ENCODE measurements around the gene ZNF80.

The ZNF80 gene

DNA sequence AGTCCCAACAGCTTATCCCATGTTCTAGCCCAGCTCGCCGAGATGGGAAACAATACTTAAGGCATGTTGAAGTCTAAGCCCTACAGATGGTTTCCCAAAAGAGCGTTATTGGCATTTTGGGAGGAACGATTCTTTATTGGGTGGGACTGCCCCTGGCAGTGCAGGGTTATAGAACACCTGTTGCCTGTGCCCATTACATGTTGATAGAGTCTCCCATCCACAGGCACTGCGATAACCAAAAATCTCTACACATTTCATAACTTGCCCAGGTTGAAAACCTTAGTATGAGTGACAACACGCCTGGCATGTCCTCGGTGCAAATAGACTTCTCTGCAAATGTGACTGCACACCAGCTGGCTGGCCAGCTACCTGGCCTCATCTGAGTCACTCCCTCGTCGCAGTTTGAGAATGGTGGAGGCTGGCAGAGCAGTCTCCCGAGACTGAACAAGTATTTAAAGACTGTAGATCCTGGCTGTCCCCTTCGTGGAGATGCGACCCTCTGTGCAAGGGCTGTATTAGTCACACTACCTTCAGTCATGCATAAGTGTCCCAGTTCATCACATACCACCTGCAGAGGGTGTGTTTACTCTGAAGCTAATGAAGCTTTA is 18.7 kb downstream of the ZNF80 start:
- DNase-seq = peak; percentile 69

DNA sequence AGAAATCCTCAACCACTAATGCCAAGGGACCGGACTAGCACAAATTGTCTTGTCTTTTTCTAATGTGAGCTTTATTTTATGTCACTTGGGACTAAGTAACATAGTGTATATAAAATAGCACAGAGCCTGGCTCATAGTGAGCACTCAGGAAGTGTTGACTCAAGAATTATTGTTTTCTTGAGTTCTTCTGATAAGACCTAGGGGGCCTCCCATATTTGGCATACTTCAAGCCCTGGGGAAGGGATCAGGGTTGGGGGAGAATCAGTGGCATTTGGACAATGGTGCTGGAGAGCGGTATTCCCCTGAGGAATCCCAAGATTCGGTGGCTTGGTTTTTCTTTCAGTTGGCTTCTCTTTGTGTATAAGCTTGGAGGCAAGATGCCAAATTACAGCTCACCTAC is 19.4 kb downstream of the ZNF80 start:
- DNase-seq = peak; percentile 18

DNA sequence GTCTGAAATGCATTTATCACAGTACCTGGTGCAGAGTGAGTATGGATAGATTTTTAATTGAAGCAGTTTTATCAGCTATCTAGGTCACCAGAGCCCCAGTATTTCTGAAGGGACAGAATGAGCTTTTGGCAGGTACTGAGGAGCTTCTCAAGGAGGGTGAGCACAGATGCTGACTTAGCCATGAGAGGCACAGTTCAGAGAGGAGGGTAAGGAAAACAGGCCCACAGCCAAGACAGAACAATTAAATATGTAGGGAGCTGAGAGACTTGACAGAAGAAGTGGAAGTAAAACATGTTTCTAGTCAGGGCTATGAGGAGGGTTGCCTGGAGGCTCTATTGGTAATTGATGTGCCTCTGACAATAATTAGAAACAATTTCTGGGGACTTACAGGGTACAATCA is 20.1 kb downstream of the ZNF80 start:
- peak; percentile 49 for DNase-seq

DNA sequence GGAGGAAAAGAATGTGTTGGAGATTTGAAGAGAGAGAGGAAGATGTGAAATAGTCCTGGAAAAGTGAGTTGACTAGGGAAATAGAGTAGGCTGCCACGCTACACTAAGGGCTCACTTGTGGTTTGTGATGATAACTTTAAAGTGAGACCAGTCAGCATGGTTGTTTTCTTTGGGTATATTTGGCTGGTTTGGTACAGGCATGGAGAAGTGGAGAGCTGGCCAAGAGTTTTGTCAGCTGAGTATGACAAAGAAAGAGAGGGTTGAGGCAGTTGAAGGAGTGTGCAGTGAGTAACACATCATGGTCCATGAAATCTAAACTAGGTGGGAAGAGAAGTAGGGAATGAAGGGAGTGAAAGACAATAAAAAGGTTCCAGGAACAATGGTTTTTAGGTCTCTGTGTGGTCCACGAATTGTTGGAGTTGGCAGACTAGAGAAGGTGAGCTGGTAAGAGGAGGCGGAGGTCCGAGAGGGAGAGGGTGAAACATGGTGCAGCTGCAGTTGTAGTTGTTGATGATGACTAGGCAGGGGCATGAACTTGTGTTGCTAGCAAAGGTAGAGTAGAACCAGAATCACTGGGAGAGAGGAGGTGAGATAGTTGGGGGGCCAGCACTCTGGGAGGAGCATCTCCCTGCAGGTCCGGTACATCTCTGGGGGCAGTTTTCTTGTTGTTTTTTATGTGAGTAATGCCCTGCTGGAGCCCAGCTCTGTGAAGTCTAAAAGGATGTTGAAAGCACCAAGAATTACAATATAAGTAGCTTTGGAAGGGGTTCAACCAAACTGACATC is 21.0 kb downstream of the ZNF80 start:
- no peak for DNase-seq

DNA sequence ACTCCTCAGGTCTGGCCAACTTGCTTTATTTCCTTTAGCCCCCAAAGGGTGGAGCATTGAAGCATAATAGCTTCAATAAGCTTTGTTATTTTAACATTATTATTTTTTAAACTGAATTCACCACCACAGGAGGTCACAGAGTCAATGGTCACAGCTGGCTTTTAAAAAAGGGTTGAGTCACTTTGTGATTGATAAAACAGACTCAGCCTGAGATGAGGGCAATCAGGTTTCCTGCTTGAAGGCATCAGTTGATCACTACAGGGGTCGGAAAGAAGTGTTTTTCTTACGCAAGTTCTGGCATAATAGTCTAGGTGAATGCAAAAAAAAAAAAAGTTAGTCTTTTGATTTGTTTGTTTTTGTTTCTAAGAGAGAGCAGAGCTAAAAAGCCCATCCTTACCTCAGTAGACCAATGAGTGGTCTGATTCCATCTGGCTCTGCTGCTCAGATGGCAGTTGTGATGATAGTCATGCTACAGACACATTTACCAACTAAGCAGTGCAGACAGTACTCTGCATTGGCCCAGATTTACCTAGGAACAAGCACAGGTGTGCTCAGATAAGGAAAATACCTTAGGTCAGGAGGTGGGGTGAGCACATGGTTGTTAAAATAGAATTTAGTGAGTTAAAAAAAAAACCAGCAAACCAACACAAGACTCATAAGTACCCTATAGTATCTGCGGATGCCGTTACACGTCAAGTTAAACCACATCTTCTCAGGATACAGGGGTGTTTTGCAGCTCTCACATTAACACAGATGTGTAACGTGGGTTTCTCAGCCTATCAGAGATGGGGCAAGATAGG is 22.6 kb downstream of the ZNF80 start:
- peak; percentile 28 for DNase-seq

DNA sequence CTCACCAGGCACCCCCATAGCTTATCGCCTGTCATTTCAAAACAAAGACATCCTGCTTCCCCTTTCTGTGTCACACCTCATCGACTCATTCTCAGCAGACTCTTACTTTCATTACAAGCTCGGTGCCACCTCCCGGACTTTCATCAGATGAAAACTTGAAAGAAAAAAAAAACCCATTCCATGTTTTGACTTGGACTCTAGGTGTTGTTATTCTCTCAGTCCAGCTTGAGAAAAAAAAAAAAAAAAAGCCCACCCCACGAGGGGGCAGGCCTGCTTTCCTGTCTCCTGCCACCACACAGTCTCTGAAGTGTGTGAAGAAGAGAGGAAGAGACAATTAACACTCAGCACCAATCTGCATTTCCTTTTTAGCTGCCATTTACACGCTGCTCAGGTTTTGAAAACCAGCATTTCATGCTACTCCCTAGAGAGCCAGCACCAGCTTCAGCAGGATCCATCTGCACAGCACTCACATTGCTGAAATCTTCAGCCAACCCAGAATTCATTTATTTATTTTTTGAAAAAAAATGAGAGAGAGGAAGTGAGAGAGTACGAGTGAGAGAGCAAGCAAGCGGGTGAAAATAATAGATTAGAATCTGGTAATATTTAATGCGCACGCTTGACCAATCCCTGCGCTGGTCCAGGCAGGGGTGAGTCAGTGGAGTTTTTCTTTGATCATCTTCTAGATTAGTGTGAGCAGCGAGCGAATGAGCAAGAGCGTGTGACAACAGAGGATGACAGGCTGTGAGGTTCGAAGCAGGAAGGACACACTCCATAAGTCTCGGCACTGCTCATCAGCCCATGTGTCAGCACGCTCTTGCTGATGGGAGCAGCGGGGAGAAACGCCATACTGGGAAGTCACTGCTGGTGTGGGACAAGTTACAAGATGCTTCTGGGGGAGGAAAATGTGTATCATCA is 23.5 kb downstream of the ZNF80 start:
- DNase-seq = peak; percentile 84

DNA sequence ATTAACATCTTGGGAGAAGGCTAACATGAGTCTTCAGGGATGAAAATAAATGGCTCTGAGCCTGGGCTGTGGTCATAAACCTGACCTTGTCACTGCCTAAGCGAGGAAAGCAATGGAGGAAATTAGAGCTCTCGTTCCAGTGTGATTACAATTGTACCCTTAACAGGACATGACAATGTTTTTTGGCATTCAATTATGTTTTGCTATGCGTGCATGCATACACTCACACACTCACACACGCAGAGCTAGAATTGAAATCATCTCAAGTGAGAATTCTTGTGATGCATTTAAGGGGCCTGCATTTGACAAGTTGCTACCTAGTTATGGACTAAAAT is 24.1 kb downstream of the ZNF80 start:
- DNase-seq = no peak

DNA sequence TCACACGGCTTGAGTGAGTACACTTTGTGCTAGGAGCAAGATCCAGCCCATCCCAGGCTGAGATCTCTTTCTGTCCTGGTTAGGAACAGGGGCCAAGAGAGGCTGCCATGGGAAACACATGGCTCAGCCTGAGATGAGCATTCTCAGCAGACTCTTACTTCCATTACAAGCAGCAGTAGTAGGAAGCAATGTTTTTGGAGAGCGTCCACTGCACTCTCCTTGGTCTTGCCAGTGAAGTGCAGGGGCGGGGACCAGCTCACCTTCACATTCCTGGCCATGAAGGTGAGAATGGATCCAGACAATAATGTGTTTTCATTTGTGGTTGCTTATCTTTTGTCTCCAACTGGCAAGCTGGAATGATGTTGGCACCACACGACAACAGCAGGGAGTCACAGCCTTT is 24.7 kb downstream of the ZNF80 start:
- no peak for DNase-seq

DNA sequence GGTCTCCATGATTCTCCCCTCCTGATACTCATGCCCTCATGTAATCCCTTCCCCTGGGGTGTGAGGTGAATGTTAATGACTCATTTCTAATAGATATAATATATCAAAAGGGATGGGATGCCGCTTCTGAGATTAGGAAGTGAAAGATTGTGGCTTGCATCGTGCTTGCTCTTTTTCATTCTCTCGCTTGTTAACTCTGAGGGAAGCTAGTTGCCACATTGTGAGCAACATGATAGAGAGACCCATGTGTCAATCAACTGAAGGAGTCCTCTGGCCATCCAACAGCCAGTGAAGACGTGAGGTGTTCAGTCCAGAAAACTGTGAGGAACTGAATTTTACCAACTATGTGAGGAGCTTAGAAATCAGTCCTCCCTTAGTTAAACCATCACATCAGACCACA is 29.6 kb downstream of the ZNF80 start:
- DNase-seq = no peak

DNA sequence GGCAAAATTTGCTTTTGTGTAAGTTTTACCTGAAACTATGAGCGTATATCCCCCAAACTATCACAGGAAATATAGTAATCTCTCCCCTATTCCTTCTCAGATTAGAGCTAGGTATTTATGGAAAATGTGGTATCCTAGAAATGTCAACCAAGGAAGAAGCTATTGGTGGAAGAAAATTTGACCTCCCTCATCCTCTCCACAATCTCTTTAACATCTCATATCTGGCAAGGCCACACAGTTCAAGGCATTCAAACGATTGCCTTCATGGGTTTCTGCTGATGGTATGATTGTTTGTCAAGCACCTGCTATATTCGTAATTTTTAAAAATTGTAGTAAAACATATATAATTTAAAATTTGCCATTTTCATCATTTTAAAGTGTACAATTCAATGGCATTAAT is 31.0 kb downstream of the ZNF80 start:
- no peak for DNase-seq

DNA sequence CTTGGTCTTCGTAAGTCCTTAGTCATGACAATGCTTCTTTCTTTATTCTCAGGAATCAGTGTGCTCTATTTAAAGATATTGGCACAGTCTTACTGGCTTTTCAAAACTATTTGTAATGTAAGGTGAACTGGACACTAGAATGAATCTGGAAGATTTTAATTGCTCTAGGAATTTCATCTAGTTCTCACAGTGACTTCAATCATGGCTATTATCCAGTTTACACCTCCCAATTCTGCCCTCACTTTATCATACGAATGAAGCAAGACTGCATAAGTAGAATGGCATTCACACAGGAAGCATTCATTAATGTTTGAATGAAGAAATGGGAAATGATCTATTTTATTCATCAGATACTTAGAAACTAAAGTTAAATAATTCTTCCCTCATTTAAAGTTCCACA is 31.8 kb downstream of the ZNF80 start:
- DNase-seq = no peak

DNA sequence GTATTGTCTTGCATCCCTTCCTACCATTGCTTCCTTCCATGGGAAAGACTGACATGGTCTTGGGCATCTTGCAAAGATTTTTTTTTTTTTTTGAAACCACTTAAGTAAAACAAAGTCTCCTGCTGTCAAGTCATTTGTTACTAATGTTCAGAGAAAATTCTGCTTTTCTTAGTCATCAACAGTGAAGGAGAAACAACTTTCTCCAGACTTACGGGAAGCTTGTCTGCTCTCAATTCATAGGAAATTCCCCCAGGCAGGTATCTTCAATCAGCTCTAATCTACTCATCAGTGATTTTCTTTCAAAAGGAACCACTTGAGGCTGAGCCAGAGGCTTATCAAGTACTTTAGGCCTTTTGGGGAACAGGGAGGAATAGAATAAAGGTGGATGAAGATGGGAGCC is 42.6 kb downstream of the ZNF80 start:
- DNase-seq = no peak

DNA sequence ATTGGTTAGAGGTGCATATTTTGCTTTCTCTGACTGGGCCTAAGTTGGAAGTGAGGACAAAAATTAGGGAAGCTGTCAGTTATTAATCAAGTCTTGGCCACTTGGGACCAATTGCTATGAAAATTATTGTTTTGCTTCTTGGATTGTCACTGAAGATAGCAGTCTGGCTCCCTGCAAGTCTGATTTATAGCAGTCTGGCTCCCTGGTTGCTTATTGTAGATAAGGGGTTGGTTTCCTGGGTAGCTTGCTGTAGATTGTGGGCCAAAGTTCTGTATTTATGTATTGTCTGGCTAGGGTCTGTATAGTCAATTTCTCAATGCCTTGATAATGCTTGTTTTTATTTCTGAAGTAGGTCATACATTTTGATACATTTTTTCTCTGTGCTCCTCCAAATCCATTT is 45.2 kb downstream of the ZNF80 start:
- no peak for DNase-seq

DNA sequence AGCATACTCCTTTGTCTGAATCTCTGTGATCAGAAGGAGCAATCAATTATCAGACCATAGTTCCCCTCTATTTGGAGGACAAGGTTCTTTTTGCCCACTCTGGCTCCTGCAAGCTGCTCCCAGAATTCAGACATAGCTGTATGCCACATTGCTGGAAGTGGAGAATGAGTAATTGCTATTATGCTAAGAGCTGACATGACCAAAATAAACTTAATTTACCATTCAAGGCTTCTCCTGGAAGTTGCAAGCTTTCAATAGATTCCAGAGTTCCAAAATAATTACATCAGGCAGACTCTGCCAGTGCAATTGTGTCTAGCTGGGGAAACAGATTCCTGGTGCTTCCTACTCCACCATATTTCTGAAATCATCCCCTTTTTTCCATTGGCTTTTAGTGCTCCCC is 50.9 kb downstream of the ZNF80 start:
- no peak for DNase-seq
